ENCODE measurements around the gene SUSD5.

SUSD5 gene

GRCh38 chr3:33103034-33103433 is 115.6 kb downstream of the SUSD5 start:
- no peak for TF ChIP-seq CTCF (conservative IDR thresholded peaks at IDR 0.05; ENCODE audit: low read depth, low read length)
- Histone ChIP-seq H3K4me1 (ENCODE audit: low read depth, poor library complexity, severe bottlenecking) (peaks cover 9% of the 10 kb centered on the region), H3K9ac (no peak overlapping the region), H3K79me2 (ENCODE audit: insufficient read depth, low read depth) (no peaks in the 10 kb centered on the region), H2AFZ (ENCODE audit: low read depth) (no peak overlapping the region), H3K36me3 (ENCODE audit: insufficient read depth) (no peaks in the 10 kb centered on the region), H4K20me1 (ENCODE audit: insufficient read depth) (no peaks in the 10 kb centered on the region), H3K27ac (no peak overlapping the region), H3K4me3 (IDR thresholded peaks at IDR 0.05; ENCODE audit: insufficient read depth, low read depth, low read length) (no peak overlapping the region), H3K27me3 (ENCODE audit: insufficient read depth, low read depth) (no peaks in the 10 kb centered on the region), H3K4me2 (no peak overlapping the region)

GRCh38 chr3:33100229-33100628 is 118.4 kb downstream of the SUSD5 start:
- Histone ChIP-seq H4K20me1 (ENCODE audit: insufficient read depth) (no peaks in the 10 kb centered on the region), H3K27ac (no peak overlapping the region), H3K4me1 (ENCODE audit: low read depth, poor library complexity, severe bottlenecking) (peaks cover 13% of the 10 kb centered on the region), H3K9ac (no peak overlapping the region), H2AFZ (ENCODE audit: low read depth) (no peak overlapping the region), H3K4me2 (no peak overlapping the region), H3K27me3 (ENCODE audit: insufficient read depth, low read depth) (no peaks in the 10 kb centered on the region), H3K36me3 (ENCODE audit: insufficient read depth) (no peaks in the 10 kb centered on the region), H3K4me3 (IDR thresholded peaks at IDR 0.05; ENCODE audit: insufficient read depth, low read depth, low read length) (no peak overlapping the region), H3K79me2 (ENCODE audit: insufficient read depth, low read depth) (no peaks in the 10 kb centered on the region)
- no peak for TF ChIP-seq CTCF (conservative IDR thresholded peaks at IDR 0.05; ENCODE audit: low read depth, low read length)
